OCI-LY3 (cell line): ENCODE results near the gene YAP1.

Source experiments
- H2AFZ ChIP-seq: fragments of 200-600, 300-600 bp; shearing (Covaris generic); 2 replicates; pipeline ENCODE4 v1.6.0; 2014; ENCODE audit warnings: antibody characterized with exemption, low read depth, low read length
- H3K27ac ChIP-seq: fragments of 200-600, 300-600 bp; sonication (generic); 2 replicates; pipeline ENCODE4 v1.5.1; 2014; ENCODE audit warnings: mild to moderate bottlenecking, low read length, moderate library complexity, mixed read lengths
- H3K27me3 ChIP-seq: fragments of 200-600, 300-600 bp; sonication (generic); 2 replicates; pipeline ENCODE4 v1.6.1; 2014; ENCODE audit warnings: low read depth, low read length, mixed read lengths
- H3K36me3 ChIP-seq: fragments of 200-600, 300-600 bp; sonication (generic); replicated peaks from 2 replicates; pipeline ENCODE3; 2014; ENCODE audit warnings: low read depth, low read length, mixed read lengths
- H3K4me1 ChIP-seq: fragments of 300-600, 200-600 bp; sonication (generic); 2 replicates; pipeline ENCODE4 v1.6.1; 2014; ENCODE audit warnings: low read length, mixed read lengths
- H3K4me2 ChIP-seq: fragments of 200-600, 300-600 bp; sonication (generic); 2 replicates; pipeline ENCODE4 v1.6.1; 2014; ENCODE audit warnings: low read length, mixed read lengths
- H3K4me3 ChIP-seq: fragments of 300-600, 200-600 bp; sonication (generic); 2 replicates; pipeline ENCODE4 v1.5.1; 2014; ENCODE audit warnings: antibody characterized with exemption, mild to moderate bottlenecking, low read length, moderate library complexity
- H3K79me2 ChIP-seq: fragments of 300-600, 200-600 bp; shearing (Covaris generic); 2 replicates; pipeline ENCODE4 v1.6.1; 2014; ENCODE audit warnings: mild to moderate bottlenecking, low read length, mixed read lengths
- H3K9ac ChIP-seq: fragments of 300-600, 200-600 bp; shearing (Covaris generic); 2 replicates; pipeline ENCODE4 v1.6.0; 2014; ENCODE audit warnings: mild to moderate bottlenecking, low read length, moderate library complexity
- H3K9me3 ChIP-seq: fragments of 200-600, 300-600 bp; shearing (Covaris generic); 2 replicates; pipeline ENCODE4 v1.6.1; 2014; ENCODE audit warnings: low read length, mixed read lengths; ENCODE audit not compliant: insufficient read depth
- H4K20me1 ChIP-seq: fragments of 200-600, 300-600 bp; sonication (generic); 2 replicates; pipeline ENCODE4 v1.6.1; 2016; ENCODE audit warnings: low read length, mixed read lengths; ENCODE audit not compliant: insufficient read depth
- EZH2phosphoT487 ChIP-seq: fragments of 200-600 bp; shearing (Covaris generic); IDR thresholded peaks from 2 replicates; pipeline ENCODE4 v1.6.1; 2018; ENCODE audit warnings: antibody characterized with exemption, mixed run types, low read depth
- TF ChIP-seq, protein P1 (sequence below): fragments of 200-600, 300-600 bp; sonication (generic); IDR thresholded peaks from 2 replicates; pipeline ENCODE4 v1.5.1; 2014; ENCODE audit warnings: antibody characterized with exemption, low read length, low read depth

The YAP1 gene

DNA sequence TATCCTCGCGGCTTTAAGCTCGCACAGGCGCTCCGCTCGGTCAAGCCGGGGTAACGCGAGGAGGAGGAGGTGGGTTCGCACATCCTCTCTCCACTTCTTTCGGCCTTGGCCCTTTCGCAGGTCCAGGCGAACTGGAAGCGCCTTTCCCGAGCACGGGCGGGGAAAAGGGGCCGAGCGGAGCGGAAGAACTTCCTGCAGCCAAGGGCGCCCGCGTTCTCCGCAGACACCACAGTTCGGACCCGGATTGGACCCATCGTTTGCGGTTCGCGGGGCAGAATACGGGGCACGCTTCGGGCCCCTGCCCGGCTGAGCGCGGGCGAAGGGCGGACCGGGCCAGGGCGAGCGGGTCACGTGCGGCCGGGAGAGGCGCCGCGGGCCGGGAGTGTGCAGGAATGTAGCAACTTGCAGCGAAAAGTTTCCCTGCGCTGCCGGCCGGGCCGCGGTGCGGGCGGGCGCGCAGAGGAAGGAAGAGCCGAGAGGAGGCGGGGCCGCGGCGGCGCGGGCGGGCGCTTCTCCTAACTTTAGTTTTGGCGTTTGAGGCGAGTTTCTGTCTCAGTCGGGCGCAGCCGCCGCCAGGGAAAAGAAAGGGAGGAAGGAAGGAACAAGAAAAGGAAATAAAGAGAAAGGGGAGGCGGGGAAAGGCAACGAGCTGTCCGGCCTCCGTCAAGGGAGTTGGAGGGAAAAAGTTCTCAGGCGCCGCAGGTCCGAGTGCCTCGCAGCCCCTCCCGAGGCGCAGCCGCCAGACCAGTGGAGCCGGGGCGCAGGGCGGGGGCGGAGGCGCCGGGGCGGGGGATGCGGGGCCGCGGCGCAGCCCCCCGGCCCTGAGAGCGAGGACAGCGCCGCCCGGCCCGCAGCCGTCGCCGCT is at the start of gene YAP1:
Gene YAP1 (plus strand): TSS at position 552 of the 865 bp plus-strand sequence. CDS start 402 bp downstream, outside the sequence.
- Histone ChIP-seq H3K4me1 (no peaks in the 10 kb centered on the region), H2AFZ (peak within 1 kb of the TSS; percentile 83), H3K27ac (no peak within 1 kb of the TSS)

DNA sequence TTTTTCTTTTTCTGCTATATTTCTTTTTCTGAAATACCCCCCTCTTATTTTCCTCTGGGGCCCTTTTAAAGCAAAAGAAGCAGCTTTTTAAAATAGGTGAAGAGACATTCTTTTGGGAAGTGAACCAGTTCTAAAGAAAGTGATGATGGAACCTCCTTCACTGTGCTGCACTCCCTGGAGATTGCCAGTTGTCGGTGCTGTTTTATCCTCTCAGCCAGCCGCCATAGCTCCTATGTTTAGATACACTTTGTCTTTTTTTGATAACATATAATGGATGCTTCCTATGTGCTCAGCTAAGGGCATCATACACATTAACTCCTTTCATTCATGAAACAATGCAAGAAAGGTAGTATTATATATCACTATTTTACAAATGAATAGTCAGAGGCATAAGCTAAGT is 49.0 kb upstream of the YAP1 start:
- no peak for TF ChIP-seq EZH2phosphoT487
- TF ChIP-seq, protein P1, sequence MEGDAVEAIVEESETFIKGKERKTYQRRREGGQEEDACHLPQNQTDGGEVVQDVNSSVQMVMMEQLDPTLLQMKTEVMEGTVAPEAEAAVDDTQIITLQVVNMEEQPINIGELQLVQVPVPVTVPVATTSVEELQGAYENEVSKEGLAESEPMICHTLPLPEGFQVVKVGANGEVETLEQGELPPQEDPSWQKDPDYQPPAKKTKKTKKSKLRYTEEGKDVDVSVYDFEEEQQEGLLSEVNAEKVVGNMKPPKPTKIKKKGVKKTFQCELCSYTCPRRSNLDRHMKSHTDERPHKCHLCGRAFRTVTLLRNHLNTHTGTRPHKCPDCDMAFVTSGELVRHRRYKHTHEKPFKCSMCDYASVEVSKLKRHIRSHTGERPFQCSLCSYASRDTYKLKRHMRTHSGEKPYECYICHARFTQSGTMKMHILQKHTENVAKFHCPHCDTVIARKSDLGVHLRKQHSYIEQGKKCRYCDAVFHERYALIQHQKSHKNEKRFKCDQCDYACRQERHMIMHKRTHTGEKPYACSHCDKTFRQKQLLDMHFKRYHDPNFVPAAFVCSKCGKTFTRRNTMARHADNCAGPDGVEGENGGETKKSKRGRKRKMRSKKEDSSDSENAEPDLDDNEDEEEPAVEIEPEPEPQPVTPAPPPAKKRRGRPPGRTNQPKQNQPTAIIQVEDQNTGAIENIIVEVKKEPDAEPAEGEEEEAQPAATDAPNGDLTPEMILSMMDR = peak; percentile 29
- H4K20me1 ChIP-seq = no peaks in the 10 kb centered on the region
- H3K4me3 ChIP-seq = no peak overlapping the region
- no peak overlapping the region for H2AFZ ChIP-seq
- no peak overlapping the region for H3K4me2 ChIP-seq
- no peaks in the 10 kb centered on the region for H3K27me3 ChIP-seq
- H3K4me1 ChIP-seq = no peaks in the 10 kb centered on the region
- no peaks in the 10 kb centered on the region for H3K9me3 ChIP-seq
- H3K9ac ChIP-seq = no peak overlapping the region
- no peaks in the 10 kb centered on the region for H3K79me2 ChIP-seq
- no peak overlapping the region for H3K27ac ChIP-seq
- H3K36me3 ChIP-seq = no peaks in the 10 kb centered on the region

More for the DNA sequence above, at the start of gene YAP1:
- Histone ChIP-seq H3K4me2 (peak within 1 kb of the TSS; percentile 78), H4K20me1 (no peaks in the 10 kb centered on the region), H3K79me2 (no peaks in the 10 kb centered on the region), H3K4me3 (peak within 1 kb of the TSS; percentile 79), H3K27me3 (no peaks in the 10 kb centered on the region), H3K9ac (peak within 1 kb of the TSS; percentile 61), H3K9me3 (no peaks in the 10 kb centered on the region), H3K36me3 (no peaks in the 10 kb centered on the region)
- TF ChIP-seq, protein P1 = no peak
- TF ChIP-seq EZH2phosphoT487 = no peak

DNA sequence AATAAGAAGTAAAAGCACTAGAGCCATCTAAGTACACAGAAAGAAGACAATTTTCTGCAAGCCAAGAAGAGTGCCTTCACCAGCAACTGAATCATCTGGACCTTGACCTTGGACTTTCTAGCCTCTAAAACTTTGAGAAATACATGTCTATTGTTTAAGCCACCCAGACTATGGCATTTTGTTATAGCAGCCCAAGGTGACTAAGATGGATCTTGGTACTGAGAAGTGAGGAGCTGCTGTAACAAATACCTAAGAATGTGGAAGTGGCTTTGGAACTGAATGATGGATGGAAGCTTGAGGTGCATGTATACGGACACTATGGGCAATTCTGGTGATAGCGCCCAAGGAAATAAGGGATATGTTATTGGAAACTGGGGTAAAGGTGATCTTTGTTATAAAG is 48.1 kb upstream of the YAP1 start:
- no peak overlapping the region for H2AFZ ChIP-seq
- no peaks in the 10 kb centered on the region for H3K9me3 ChIP-seq
- no peak overlapping the region for H3K9ac ChIP-seq
- H3K4me3 ChIP-seq = no peak overlapping the region
- H3K79me2 ChIP-seq = no peaks in the 10 kb centered on the region
- H4K20me1 ChIP-seq = no peaks in the 10 kb centered on the region
- no peaks in the 10 kb centered on the region for H3K27me3 ChIP-seq
- H3K36me3 ChIP-seq = no peaks in the 10 kb centered on the region
- H3K27ac ChIP-seq = no peak overlapping the region
- TF ChIP-seq EZH2phosphoT487 = no peak
- TF ChIP-seq, protein P1 = no peak
- no peak overlapping the region for H3K4me2 ChIP-seq
- H3K4me1 ChIP-seq = no peaks in the 10 kb centered on the region

DNA sequence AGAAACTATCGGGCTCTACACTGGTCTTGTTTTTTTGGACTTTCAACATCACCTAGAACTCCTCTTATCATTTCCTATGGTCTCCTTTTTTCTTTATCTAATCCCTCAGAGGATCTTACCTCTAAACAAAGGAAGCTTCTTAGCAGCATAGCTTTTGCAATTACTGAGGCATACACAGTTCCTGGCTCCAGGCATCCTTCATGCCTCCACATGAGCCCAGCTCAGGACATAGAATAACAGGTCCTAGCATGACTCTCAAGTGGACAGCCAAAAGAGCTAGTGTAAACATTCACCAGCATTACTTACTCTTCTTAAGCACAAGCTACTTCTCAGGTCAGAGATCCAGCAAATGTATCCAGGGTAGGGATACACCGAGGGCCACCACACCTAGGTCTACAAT is 45.9 kb upstream of the YAP1 start:
- no peak overlapping the region for H3K27ac ChIP-seq
- no peak overlapping the region for H3K4me3 ChIP-seq
- no peaks in the 10 kb centered on the region for H3K36me3 ChIP-seq
- no peaks in the 10 kb centered on the region for H3K4me1 ChIP-seq
- TF ChIP-seq EZH2phosphoT487 = no peak
- TF ChIP-seq, protein P1 = no peak
- no peak overlapping the region for H3K4me2 ChIP-seq
- H2AFZ ChIP-seq = no peak overlapping the region
- no peaks in the 10 kb centered on the region for H4K20me1 ChIP-seq
- no peaks in the 10 kb centered on the region for H3K9me3 ChIP-seq
- H3K9ac ChIP-seq = no peak overlapping the region
- no peaks in the 10 kb centered on the region for H3K79me2 ChIP-seq
- no peaks in the 10 kb centered on the region for H3K27me3 ChIP-seq
